K562 (cell line): Measurements from ENCODE around the gene IDH3G. TPM values are rescaled to one million over a fixed set of nuclear protein-coding genes. Genes with fewer than 3 reads are reported as not detected.

ENCODE experiments used
- CBFA2T2 ChIP-seq: fragments of 450-650 bp; conservative IDR thresholded peaks from 2 replicates; pipeline ENCODE4 v1.6.1; 2017; ENCODE audit warnings: mild to moderate bottlenecking
- CXXC5 ChIP-seq: fragments of 250-450 bp; sonication (Bioruptor Pico); IDR thresholded peaks from 2 replicates; pipeline ENCODE4 v1.8.0; 2022; ENCODE audit warnings: inconsistent platforms, mild to moderate bottlenecking, moderate library complexity
- EZH2 ChIP-seq: IDR thresholded peaks from 2 replicates; pipeline ENCODE4 v1.6.1; 2012; ENCODE audit warnings: low read depth, mild to moderate bottlenecking, inconsistent platforms, low read length, borderline replicate concordance
- FOXM1 ChIP-seq, 2 experiments: fragments of 450-650 bp in 1 of 2; sonication (generic) in 1 of 2; formaldehyde crosslinking in 1 of 2; IDR thresholded peaks; 2 replicates each; pipeline versions ENCODE4 v1.6.1 to v1.9.0; 2017 to 2022; ENCODE audit warnings: low read depth in 2 of 2, mild to moderate bottlenecking in 2 of 2, missing genetic modification reagents in 1 of 2, moderate library complexity in 1 of 2
- GATA2 ChIP-seq: sonication (generic); formaldehyde crosslinking; IDR thresholded peaks from 2 replicates; pipeline ENCODE4 v1.4.0; 2020; ENCODE audit warnings: mild to moderate bottlenecking, missing genetic modification reagents
- HNRNPH1 ChIP-seq: fragments of 200-400 bp; formaldehyde crosslinking; optimal IDR thresholded peaks from 2 replicates; pipeline ENCODE3; 2017; ENCODE audit warnings: low read depth, mild to moderate bottlenecking, low read length, moderate library complexity
- HSF4 ChIP-seq: fragments of 250-450 bp; sonication (Bioruptor Pico); IDR thresholded peaks from 2 replicates; pipeline ENCODE4 v2.1.2; 2022; ENCODE audit warnings: mild to moderate bottlenecking, moderate library complexity, borderline replicate concordance
- NELFE ChIP-seq: IDR thresholded peaks from 2 replicates; pipeline ENCODE4 v1.6.1; 2011; ENCODE audit warnings: mild to moderate bottlenecking; ENCODE audit not compliant: insufficient read depth, insufficient read length
- NR0B1 ChIP-seq: fragments of 450-650 bp; IDR thresholded peaks from one replicate; pipeline ENCODE4 v1.6.1; 2018; ENCODE audit warnings: mild to moderate bottlenecking, moderate library complexity; ENCODE audit not compliant: partially characterized antibody
- NR2F6 ChIP-seq: fragments of 450-650 bp; formaldehyde crosslinking; IDR thresholded peaks from 2 replicates; pipeline ENCODE4 v1.4.0; 2020; ENCODE audit warnings: mild to moderate bottlenecking
- PHF21A ChIP-seq: fragments of 450-650 bp; IDR thresholded peaks from 2 replicates; pipeline ENCODE4 v1.6.1; 2017; ENCODE audit warnings: low read depth, borderline replicate concordance
- POLR3A ChIP-seq: IDR thresholded peaks from 2 replicates; pipeline ENCODE4 v1.6.1; 2011; ENCODE audit warnings: borderline replicate concordance, mild to moderate bottlenecking, moderate library complexity; ENCODE audit not compliant: insufficient read length, insufficient read depth; ENCODE audit errors: extremely low read depth
- RUNX1 ChIP-seq: sonication (generic); IDR thresholded peaks from 2 replicates; pipeline ENCODE4 v1.6.1; 2016; ENCODE audit warnings: antibody characterized with exemption, low read depth
- TGIF2 ChIP-seq: sonication (generic); formaldehyde crosslinking; IDR thresholded peaks from 2 replicates; pipeline ENCODE4 v1.8.1; 2022; ENCODE audit warnings: mild to moderate bottlenecking, missing genetic modification reagents, moderate library complexity
- U2AF2 ChIP-seq: fragments of 200-400 bp; formaldehyde crosslinking; optimal IDR thresholded peaks from 2 replicates; pipeline ENCODE3; 2017; ENCODE audit warnings: low read depth, mild to moderate bottlenecking, low read length
- VEZF1 ChIP-seq: fragments of 200-800 bp; sonication (Bioruptor generic); IDR thresholded peaks from 2 replicates; pipeline ENCODE4 v1.6.1; 2017; ENCODE audit warnings: missing genetic modification characterization, missing compliant biosample characterization
- ZBTB2 ChIP-seq: fragments of 450-650 bp; IDR thresholded peaks from 2 replicates; pipeline ENCODE4 v1.6.1; 2016; ENCODE audit warnings: antibody characterized with exemption
- ZNF311 ChIP-seq: fragments of 250-450 bp; sonication (Bioruptor Pico); IDR thresholded peaks from 2 replicates; pipeline ENCODE4 v1.4.0; 2020; ENCODE audit warnings: mild to moderate bottlenecking, moderate library complexity
- ZNF316 ChIP-seq: fragments of 450-650 bp; IDR thresholded peaks from 2 replicates; pipeline ENCODE4 v1.6.1; 2016
- ZNF408 ChIP-seq: fragments of 250-450 bp; sonication (Bioruptor Pico); IDR thresholded peaks from 2 replicates; pipeline ENCODE4 v1.4.0; 2020; ENCODE audit warnings: low read depth, mild to moderate bottlenecking, moderate library complexity
- ZNF41 ChIP-seq: fragments of 250-450 bp; sonication (Bioruptor Pico); conservative IDR thresholded peaks from 2 replicates; pipeline ENCODE4 v1.4.0; 2020; ENCODE audit warnings: mild to moderate bottlenecking
- ZNF583 ChIP-seq: fragments of 250-450 bp; sonication (Bioruptor Pico); IDR thresholded peaks from 2 replicates; pipeline ENCODE4 v1.4.0; 2020
- ZNF586 ChIP-seq: fragments of 450-650 bp; formaldehyde crosslinking; conservative IDR thresholded peaks from 2 replicates; pipeline ENCODE4 v1.4.0; 2020; ENCODE audit warnings: mild to moderate bottlenecking, moderate library complexity
- ZNF707 ChIP-seq: fragments of 250-450 bp; sonication (Bioruptor Pico); conservative IDR thresholded peaks from 2 replicates; pipeline ENCODE4 v1.8.0; 2022; ENCODE audit warnings: inconsistent platforms, mild to moderate bottlenecking, moderate library complexity
- ZNF766 ChIP-seq: fragments of 200-800 bp; sonication (Bioruptor generic); conservative IDR thresholded peaks from 2 replicates; pipeline ENCODE4 v1.6.1; 2016; ENCODE audit warnings: missing genetic modification characterization, missing compliant biosample characterization
- polyA plus RNA-seq, 8 experiments: library from polyadenylated mRNA; depleted of rRNA in 4 of 8; stranded (reverse) in 5 of 8; unstranded in 3 of 8; fragments of >200 nt; fragmentation: Nextera tagmentation in 2 of 8; fragmentation: Illumina TruSeq in 1 of 8; extraction: Ambion mirVana in 2 of 8; extraction: Trizol in 1 of 8; gene quantifications; 2 replicates each; pipeline versions ENCODE4 v1.2.1 to v1.2.3, GENCODE V29; 2011 to 2014; ENCODE audit warnings: inconsistent platforms in 1 of 8, missing spikeins in 1 of 8
- total RNA-seq, 7 experiments: library from RNA; depleted of rRNA in 6 of 7; stranded (reverse); fragments of >200 nt in 6 of 7; fragmentation: Illumina TruSeq in 2 of 7; extraction: Trizol in 2 of 7; gene quantifications; 2 replicates each; pipeline versions ENCODE4 v1.2.1 to v1.2.3, GENCODE V29; 2011 to 2021; ENCODE audit warnings: low replicate concordance in 1 of 7

The IDH3G gene
- total and polyA plus RNA-seq, 9 of the 15 experiments (the other 6 are each of a cell fraction or from before 2014, with no cell fraction given), result 24.3 to 72.5 (median 37.9) TPM

- peak; percentile 50; the same call in 1 of the 2 replicates for TF ChIP-seq FOXM1 (IDR thresholded peaks at IDR 0.05; ENCODE audit: low read depth)
- TF ChIP-seq FOXM1 (CRISPR knock-in tag; IDR thresholded peaks at IDR 0.05; ENCODE audit: low read depth), result 0 out of 2 replicates have a peak, but pooled peaks have one; percentile 77
- TF ChIP-seq POLR3A, result no peak
- peak; percentile 78; the same call in 1 of the 2 replicates for TF ChIP-seq RUNX1
- peak; percentile 84 for TF ChIP-seq ZNF707
- no peak for TF ChIP-seq ZNF311 (CRISPR knock-in tag)
- no peak for TF ChIP-seq NR2F6 (CRISPR knock-in tag)
- TF ChIP-seq HNRNPH1, result no peak
- no peak for TF ChIP-seq EZH2
- TF ChIP-seq U2AF2, result no peak
- TF ChIP-seq ZNF586, result no peak
- no peak for TF ChIP-seq ZNF41
- no peak for TF ChIP-seq ZNF316
- peak; percentile 39 for TF ChIP-seq VEZF1 (CRISPR knock-in tag)
- no peak for TF ChIP-seq ZNF408 (CRISPR knock-in tag)
- no peak for TF ChIP-seq ZBTB2
- peak; percentile 88 for TF ChIP-seq CBFA2T2
- no peak for TF ChIP-seq TGIF2
- TF ChIP-seq CXXC5 (CRISPR knock-in tag), result peak; percentile 69
- 0 out of 2 replicates have a peak, but pooled peaks have one; percentile 35 for TF ChIP-seq ZNF583
- no peak for TF ChIP-seq HSF4 (CRISPR knock-in tag)
- TF ChIP-seq GATA2 (CRISPR knock-in tag), result peak; percentile 92
- TF ChIP-seq PHF21A, result no peak
- no peak for TF ChIP-seq NR0B1
- no peak for TF ChIP-seq NELFE
- TF ChIP-seq ZNF766, result peak; percentile 51; the same call in 1 of the 2 replicates
These were observed 28.8 kb downstream of the IDH3G start (continued) for GRCh38 chrX:153765138-153766079.
